HG03135 (cell line): Measurements from ENCODE around the gene MAN2B2.
"Not testable (repeated sequence)": the region's sequence is repeated elsewhere in the genome, so short reads cannot be mapped to it uniquely, and the experiment has no call there.

Experiments
- ATAC-seq: cut with Tn5 transposase; IDR thresholded peaks from one replicate; pipeline ENCODE4 v1.9.1; 2021; ENCODE audit warnings: mild to moderate bottlenecking, moderate library complexity; ENCODE audit not compliant: unreplicated experiment

MAN2B2 gene

GRCh38 chr4:6665320-6665654, 90.3 kb downstream of the MAN2B2 start:
- ATAC-seq: no peak

- no peak for ATAC-seq
Observed at GRCh38 chr4:6668391-6668790, 93.4 kb downstream of the MAN2B2 start.

GRCh38 chr4:6671648-6672047, 96.7 kb downstream of the MAN2B2 start:
- ATAC-seq: no peak

- ATAC-seq: no peak
Observed at GRCh38 chr4:6672131-6672530, 97.1 kb downstream of the MAN2B2 start.

- not testable (repeated sequence) for ATAC-seq
Observed at GRCh38 chr4:6672541-6673190, 97.7 kb downstream of the MAN2B2 start.
